GM19099 (cell line): Measurements from ENCODE around the gene LRTM2.

ENCODE experiments used
- POLR2A ChIP-seq: IDR thresholded peaks from 3 replicates; pipeline ENCODE4 v1.6.1; 2011; ENCODE audit warnings: low read depth; ENCODE audit not compliant: insufficient read length; ENCODE audit errors: extremely low read depth

Gene LRTM2

GRCh38 chr12:1806301-1807086, 13.9 kb upstream of the LRTM2 start:
- no peak for TF ChIP-seq POLR2A

- no peak for TF ChIP-seq POLR2A
Measured at GRCh38 chr12:1807087-1807860, 13.1 kb upstream of the LRTM2 start.

GRCh38 chr12:1808036-1808797, 12.1 kb upstream of the LRTM2 start:
- TF ChIP-seq POLR2A: no peak

GRCh38 chr12:1808798-1809480, 11.4 kb upstream of the LRTM2 start:
- TF ChIP-seq POLR2A: no peak

- no peak for TF ChIP-seq POLR2A
Measured at GRCh38 chr12:1809591-1810190, 10.7 kb upstream of the LRTM2 start.

- no peak for TF ChIP-seq POLR2A
Measured at GRCh38 chr12:1810201-1810930, 10.0 kb upstream of the LRTM2 start.

GRCh38 chr12:1810931-1811280, 9.5 kb upstream of the LRTM2 start:
- TF ChIP-seq POLR2A: no peak

GRCh38 chr12:1811281-1811947, 9.0 kb upstream of the LRTM2 start:
- no peak for TF ChIP-seq POLR2A

- no peak for TF ChIP-seq POLR2A
Measured at GRCh38 chr12:1811948-1812291, 8.4 kb upstream of the LRTM2 start.

GRCh38 chr12:1812650-1813302, 7.6 kb upstream of the LRTM2 start:
- no peak for TF ChIP-seq POLR2A

GRCh38 chr12:1814266-1814665, 6.1 kb upstream of the LRTM2 start:
- TF ChIP-seq POLR2A: no peak

- TF ChIP-seq POLR2A: no peak
Measured at GRCh38 chr12:1815108-1815507, 5.3 kb upstream of the LRTM2 start.
